GM19397 (cell line): ENCODE measurements around the gene PTCH1.

Experiments used
- ATAC-seq: cut with Tn5 transposase; IDR thresholded peaks from one replicate; pipeline ENCODE4 v1.9.1; 2021; ENCODE audit warnings: mild to moderate bottlenecking, moderate library complexity; ENCODE audit not compliant: unreplicated experiment

PTCH1 gene

DNA sequence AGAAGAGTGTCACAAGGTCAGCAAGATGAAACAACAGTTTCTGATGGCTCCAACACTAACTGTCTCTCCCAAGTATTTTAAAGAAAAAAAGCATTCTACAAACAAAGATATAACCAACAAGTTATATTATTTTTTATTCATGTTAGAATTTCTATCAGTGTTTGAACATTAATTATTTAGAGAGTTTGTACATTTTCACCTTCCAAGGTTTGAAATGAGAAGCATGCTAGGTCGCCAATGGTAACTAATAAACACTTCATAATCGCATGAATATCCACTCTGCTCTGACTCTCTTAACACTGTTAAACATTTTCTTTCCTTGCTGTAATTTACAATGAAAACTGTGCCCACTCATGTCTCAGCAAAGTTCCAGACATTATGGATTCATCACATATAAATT lies 73.5 kb downstream of the PTCH1 start:
- no peak for ATAC-seq

DNA sequence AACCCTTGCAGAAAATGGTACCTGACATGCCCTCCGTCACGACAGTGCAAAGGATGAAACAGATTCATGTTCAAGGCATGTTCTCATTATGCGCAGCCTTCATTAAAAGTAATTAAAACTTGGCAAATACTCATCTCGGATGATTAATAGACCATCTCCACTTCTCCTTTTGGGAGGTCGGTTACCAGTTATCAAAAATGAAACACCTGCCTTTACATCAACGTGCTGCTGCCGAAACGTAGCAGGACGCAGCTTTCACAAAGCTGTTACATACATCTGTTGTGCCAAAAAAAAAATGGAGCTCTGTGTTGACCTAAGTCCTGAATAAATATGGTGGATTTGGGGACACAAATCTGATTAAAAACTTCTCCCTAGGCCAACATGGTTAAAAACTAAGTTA lies 75.7 kb downstream of the PTCH1 start:
- ATAC-seq, result no peak

DNA sequence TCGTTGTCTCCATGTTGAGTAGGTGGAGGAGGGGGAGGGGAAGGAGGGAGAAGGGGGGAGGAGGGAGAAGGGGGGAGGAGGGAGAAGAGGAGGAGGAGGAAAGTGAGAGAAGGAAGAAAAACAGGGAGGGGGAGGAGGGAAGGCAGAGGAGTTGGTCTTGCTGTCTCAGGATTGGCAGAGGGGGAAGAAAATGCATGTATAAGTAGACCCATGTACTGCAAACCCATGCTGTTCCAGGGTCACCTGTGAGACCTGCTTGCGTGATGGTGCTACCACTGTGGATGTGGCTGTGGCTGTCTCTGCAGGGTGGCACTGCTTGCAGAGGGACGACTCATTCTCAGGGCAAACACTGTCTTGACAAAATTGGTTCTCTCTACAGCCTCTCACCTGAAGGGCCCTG lies 76.3 kb downstream of the PTCH1 start:
- no peak for ATAC-seq

DNA sequence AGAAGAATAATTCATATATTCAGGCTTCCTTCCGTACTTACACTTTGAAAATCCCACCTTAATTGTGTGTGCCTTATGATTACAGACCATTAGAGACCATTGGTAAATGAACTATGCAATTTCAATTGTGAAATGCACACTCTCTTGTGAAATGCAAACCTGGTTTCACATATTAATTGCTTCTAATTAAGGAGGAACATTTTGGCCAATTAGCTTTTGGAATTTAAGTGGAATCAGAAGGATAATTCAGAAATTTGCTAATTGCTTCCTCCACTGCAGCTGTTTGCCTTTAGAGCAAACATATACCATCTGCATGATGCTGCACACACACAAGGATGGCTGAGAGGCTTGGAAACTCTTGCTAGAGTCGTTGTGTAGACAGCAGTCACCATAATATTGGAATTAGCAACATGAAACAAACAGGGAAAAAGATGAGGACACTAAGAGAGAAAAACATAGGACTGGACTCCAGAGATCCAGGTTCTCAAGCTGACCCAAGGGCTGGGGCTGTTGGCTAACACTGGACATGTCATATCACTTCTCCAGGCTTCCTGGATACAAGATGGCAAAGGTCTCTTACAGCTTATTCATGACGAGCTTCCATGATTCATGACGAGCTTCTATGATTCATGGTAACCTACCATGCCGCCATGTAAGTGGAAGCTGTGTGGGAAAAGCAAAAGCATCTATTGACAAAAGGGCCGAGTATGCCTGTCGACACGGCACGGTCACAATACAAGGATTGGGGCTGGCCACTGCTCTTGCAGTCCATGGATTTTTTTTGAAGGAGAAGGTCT lies 78.0 kb downstream of the PTCH1 start:
- no peak for ATAC-seq

- ATAC-seq, result no peak
These were observed 79.2 kb downstream of the PTCH1 start for GRCh38 chr9:95437559-95437958.

GRCh38 chr9:95436416-95436815 lies 80.4 kb downstream of the PTCH1 start:
- ATAC-seq, result no peak

GRCh38 chr9:95435074-95435728 lies 81.6 kb downstream of the PTCH1 start:
- no peak for ATAC-seq

GRCh38 chr9:95434116-95435073 lies 82.4 kb downstream of the PTCH1 start:
- no peak for ATAC-seq

DNA sequence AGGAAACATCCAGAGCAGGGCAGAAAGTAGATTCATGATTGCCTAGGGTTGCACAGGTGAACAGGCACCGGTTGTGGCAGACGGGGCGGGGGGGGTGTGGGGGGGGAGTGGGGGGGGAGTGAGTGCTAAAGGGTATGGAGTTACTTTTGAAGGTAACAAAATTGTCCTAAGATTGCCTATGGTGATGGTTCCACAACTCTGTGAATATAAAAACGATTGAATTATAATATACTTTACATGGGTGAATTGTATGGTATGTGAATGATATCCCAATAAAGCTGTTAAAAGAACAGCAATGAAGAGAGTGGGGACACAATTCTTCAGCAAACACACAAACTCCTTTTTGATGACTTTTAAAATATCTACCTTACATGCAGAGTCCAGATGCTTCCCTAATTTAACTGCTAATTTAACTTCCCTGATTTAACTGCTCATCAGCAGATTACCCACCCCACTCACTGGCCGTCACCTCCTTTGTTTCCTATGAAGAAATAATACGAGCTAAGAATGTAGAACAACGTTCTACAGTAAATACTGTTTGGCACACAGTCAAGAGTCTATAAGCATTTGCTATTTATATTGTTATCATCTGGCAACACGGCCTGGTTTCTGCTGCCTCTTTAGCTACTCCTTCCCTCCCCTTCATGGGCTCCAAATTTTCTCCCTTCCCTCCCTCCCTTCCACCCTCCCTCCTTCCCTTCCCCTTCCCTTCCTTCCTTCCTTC lies 83.5 kb downstream of the PTCH1 start:
- no peak for ATAC-seq

DNA sequence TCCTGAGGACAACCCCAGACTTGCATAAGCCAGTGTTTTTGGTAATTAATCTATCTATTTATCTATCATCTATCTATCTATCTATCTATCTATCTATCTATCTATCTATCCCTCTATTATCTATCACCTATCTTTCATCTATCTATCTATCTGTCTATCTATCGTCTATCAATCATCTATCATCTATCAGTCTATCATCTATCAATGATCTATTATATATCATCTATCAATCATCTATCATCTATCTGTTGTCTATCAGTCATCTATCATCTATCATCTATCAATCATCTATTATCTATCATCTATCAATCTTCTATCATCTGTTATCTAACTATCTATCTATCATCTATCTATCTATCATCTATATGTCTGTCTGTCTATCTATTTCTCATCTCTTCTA lies 85.5 kb downstream of the PTCH1 start:
- ATAC-seq, result no peak

DNA sequence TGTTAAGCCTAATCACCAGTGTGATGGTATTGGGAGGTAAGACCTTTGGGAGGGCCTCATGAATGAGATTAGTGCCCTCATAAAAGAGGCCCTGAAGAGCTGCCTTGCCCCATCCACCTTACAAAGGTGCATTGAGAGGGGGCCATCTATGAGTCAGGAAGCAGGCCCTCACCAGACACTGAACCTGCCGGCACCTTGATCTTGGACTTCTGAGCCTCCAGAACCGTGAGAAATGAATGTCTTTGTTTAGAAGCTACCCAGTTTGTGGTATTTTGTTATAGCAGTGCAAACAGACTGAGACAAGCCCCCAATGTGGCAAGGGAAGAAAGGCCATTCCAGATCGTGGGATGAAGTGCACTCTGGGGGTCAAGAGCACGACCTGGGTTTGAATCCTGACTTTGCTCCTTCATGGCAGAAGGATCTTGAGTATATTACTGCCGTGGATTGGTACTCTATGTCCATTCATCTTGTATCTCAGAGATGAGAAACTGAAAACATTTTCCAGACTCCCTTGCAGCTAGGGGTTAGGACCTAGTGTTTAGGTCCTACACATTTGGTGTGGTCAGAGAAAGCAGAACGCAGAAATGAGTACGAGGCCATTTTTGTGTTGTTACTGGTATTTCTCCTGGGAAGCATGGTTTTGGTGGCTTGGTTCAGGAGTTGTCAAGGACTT lies 86.7 kb downstream of the PTCH1 start:
- ATAC-seq, result no peak

- ATAC-seq, result no peak
These were observed 87.7 kb downstream of the PTCH1 start for GRCh38 chr9:95429096-95429495.

DNA sequence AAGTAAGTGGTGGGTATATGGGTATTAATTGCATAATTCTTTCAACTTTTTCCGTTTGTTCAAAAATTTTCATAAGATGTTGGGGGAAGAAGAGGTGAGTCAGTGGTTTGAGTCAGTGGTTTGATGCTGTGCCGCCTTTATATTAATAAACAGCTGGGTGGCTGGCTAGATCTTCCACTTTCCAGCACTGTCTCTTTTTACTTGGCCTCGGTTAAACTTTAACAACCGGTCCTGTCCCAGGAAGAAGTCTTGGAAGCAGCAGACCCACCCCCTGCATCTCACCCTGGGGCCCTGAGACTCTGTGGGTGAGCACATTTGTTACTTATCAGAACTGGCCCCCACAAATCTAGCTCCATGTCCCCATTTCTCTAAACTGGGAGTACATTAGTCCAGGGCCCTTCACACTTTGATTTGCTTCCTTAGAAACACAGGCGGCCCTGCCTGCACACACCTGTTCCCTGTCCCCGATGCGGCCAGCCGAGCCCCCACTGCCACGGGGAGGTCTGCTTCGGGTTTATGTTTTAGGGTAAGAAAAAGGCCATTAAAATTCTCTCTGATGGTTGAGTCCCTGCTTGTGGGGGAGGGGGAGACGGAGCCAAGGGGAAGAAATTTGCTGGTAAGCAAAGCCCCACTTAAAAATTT lies 90.7 kb downstream of the PTCH1 start:
- ATAC-seq, result no peak

DNA sequence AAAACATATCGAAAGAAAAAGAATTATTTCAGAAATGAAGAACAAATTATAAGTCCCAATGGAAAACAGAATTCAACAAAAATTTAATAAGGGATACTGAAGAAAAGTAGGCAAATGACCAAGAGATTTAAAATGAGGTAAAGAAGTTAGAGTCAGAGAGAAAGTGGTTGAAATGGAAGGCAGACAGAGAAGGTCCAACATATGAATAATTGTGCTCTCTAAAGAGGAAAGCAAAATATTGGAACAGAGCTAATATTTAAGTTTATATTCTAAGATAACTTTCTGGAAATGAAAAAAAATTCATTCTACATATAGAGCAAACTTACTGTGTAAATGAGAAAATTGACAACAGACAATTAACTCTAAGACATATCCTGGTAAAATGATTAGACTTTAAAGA lies 94.1 kb downstream of the PTCH1 start:
- no peak for ATAC-seq

DNA sequence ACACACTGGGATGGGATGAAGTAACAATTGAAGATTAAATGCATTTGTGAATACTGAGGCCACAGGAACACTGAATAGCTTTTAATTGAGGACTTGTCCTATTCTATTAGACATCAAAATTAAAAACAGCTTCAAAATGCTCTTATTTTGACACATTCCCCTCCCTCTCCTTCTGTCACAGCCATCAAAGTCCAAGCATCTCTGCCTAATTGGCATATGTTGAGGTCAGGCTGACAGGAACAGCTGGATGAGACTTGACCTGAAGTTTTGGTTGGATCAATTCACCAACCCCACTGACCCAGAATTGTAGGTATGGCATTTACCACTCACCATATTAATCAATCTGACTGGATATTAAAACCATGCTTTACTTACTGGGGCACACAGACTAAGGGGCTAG lies 96.3 kb downstream of the PTCH1 start:
- no peak for ATAC-seq

DNA sequence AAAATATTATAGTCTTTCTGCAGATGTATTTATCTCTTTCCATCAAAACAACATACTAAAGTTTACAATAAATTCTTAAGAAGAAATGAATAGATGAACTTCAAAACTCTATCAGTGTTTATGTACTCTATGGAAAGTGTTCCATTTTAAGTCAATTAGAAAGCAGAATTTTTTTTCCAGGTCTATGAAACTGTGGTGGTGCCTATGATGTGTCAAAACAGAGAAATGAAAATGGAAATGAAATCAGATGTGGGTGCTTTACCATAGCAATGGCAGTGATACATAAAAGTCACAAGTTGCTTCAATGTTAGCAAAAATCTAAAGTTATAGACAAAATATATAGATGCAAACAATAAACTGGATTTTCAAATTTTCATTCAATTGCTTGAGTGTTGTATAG lies 97.3 kb downstream of the PTCH1 start:
- ATAC-seq, result no peak

DNA sequence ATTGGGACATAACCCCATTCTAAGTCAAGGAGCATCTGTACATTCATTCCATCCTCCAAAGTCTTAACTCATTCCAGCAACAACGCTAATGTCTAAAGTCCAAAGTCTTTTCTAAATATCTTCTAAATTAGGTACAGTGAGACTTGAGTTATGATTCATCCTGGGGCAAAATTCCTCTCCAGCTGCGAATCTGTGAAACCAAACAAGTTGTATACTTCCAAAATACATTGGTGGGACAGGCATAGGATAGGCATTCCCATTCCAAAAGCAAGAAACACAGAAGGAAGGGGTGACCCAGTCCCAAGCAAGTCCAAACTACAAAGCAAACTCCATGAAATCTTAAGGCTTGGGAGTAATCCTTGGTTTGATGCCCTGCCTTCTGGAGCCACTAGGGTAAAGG lies 101.6 kb downstream of the PTCH1 start:
- ATAC-seq, result no peak

DNA sequence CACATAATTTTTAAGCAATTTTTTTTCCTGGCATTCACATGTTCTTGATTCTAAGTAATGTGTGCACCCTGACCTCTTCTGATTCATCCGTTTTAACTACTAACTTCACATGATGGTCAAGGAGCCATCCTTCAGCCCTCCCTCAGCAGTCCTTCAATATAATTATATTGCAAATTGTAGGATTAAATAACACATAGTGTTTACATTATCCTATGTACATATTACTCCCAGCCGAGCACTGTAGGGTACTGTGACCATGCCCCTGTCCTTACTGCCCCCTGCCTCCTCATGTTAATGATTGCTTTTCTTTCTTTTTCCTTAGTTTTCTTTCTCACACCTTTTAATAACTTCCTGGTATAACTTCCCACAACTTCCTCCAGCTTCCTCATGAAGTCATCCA lies 103.0 kb downstream of the PTCH1 start:
- no peak for ATAC-seq

DNA sequence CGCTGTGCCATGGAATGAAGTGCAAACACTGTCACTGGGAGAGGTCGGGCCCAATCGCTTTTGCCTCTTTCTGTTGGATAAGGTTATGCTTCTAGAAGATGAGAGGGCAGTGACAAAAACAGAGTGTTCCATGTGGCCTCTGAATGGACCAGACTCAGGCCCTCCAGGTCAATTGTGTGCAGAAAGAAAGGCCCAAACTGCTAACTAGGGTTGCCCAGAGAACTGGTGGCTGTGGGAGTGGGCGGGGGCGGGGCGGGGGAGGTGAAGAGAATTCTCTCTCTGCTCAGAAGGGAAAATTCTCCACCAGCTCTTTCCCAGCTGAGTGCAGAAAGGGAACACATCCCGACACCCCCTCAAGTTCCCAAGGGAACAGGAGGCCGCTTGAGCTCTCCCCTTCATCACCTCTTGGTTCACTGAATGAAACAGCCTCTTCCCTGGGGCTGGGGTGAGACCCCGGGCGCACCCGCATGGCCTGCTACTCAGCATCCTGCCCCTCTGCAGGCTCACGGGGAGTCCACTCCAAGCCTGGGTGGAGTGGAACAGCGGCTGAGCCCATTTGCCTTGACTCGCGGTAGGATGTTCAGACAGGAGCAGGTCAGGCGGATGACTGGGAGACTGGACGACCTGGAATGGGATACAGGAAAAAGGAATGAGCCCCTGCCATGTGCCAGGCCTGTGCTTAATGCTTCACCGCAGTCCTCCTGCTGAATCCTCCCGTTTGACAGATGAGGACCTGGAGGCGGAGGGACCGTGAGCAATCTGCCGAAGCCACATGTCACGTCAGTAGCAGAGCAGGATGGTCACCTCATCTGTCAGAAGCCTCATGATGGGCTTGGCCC lies 105.5 kb downstream of the PTCH1 start:
- ATAC-seq, result no peak
